ENCODE measurements around the gene LBX2. TPM values are rescaled to one million over a fixed set of nuclear protein-coding genes. Genes with fewer than 3 reads are reported as not detected.
A peak's percentile ranks its signal among the peaks of the same experiment; 100 is the strongest.
"Not testable (repeated sequence)": the region's sequence is repeated elsewhere in the genome, so short reads cannot be mapped to it uniquely, and the experiment has no call there.

Gene LBX2
- total RNA-seq, 1 experiment from 2014 or later, result 10.1 TPM

GRCh38 chr2:74470742-74471141, 28.7 kb downstream of the LBX2 start:
- H3K9ac ChIP-seq (ENCODE audit: low read length); H3K4me3 ChIP-seq (replicated peaks in 1 of 2; ENCODE audit: low read depth in 1 of 2, low read length in 2 of 2); H3K27ac ChIP-seq (ENCODE audit: low read depth, low read length); H3K4me2 ChIP-seq (ENCODE audit: low read length); H2AFZ ChIP-seq (ENCODE audit: low read depth, low read length, poor library complexity, severe bottlenecking); H3K27me3 ChIP-seq (ENCODE audit: insufficient read depth, low read length); H4K20me1 ChIP-seq (ENCODE audit: insufficient read depth); BruUV-seq (replicated peaks); intact Hi-C loops (cut with micrococcal nuclease); H3K9me3 ChIP-seq (ENCODE audit: control insufficient read depth in 1 of 2, insufficient read depth in 1 of 2, low read depth in 1 of 2, low read length in 2 of 2); H3K9me2 ChIP-seq (ENCODE audit: insufficient read depth); ATAC-seq; DNase-seq (ENCODE audit: low read depth, low spot score): not testable (repeated sequence)
- POLR2A ChIA-PET, result interaction anchor here (0.8 to 2.7 kb wide), 3 partner anchors 11 to 30 kb away, joined by 4 to 25 read pairs (median 5); partner anchors contain the start of genes CCDC142, TTC31 and WBP1
- TF ChIP-seq POLR2AphosphoS5 (IDR thresholded peaks at IDR 0.05; ENCODE audit: low read depth, low read length), result peak; percentile 13; the same call in 1 of the 2 replicates
- H3K36me3 ChIP-seq (ENCODE audit: control insufficient read depth in 1 of 2, insufficient read depth in 2 of 2, low read length in 2 of 2), result peaks cover 8 to 16% of the 10 kb centered on the region in 2 experiments; a peak in 2 of 4 replicates
- RAD21 ChIA-PET (ENCODE audit: low non-redundant PET in 1 of 2, low total read pairs in 2 of 2, uncharacterized antibody in 2 of 2, unreplicated experiment in 2 of 2), result interaction anchor here in 1 of 2 experiments (0.6 kb wide), 1 partner anchor 13 kb away, joined by 3 read pairs; no protein-coding TSS in a partner anchor
- peaks cover 14% of the 10 kb centered on the region for H3K79me2 ChIP-seq (ENCODE audit: insufficient read depth, low read length)
- CTCF ChIA-PET, result interaction anchor here (0.6 kb wide), 1 partner anchor 13 kb away, joined by 3 read pairs; the partner anchor contains the start of gene WBP1
- peaks cover 12 to 23% of the 10 kb centered on the region in 2 experiments; a peak in 3 of 4 replicates for H3K4me1 ChIP-seq (ENCODE audit: control insufficient read depth in 1 of 2, insufficient read depth in 2 of 2, low read length in 2 of 2)

GRCh38 chr2:74464406-74464805, 35.0 kb downstream of the LBX2 start:
- H4K20me1 ChIP-seq (ENCODE audit: insufficient read depth), result no peaks in the 10 kb centered on the region
- H3K79me2 ChIP-seq (ENCODE audit: insufficient read depth, low read length), result peaks cover 27% of the 10 kb centered on the region
- H3K9me2 ChIP-seq (ENCODE audit: insufficient read depth), result no peaks in the 10 kb centered on the region
- H3K27ac ChIP-seq (ENCODE audit: low read depth, low read length), result peak overlapping the region; percentile 89
- DNase-seq (ENCODE audit: low read depth, low spot score) (no peak), ATAC-seq (peak; percentile 3)
- peak overlapping the region; percentile 86 to 97 for H3K4me3 ChIP-seq (replicated peaks in 1 of 2; ENCODE audit: low read depth in 1 of 2, low read length in 2 of 2)
- no TSS peak for BruUV-seq (replicated peaks)
- no peaks in the 10 kb centered on the region for H3K27me3 ChIP-seq (ENCODE audit: insufficient read depth, low read length)
- intact Hi-C loops (cut with micrococcal nuclease), result no loop called here
- TF ChIP-seq CBX3 (IDR thresholded peaks at IDR 0.05; ENCODE audit: low read depth) (no peak), JUND (IDR thresholded peaks at IDR 0.05) (no peak), POLR2AphosphoS5 (IDR thresholded peaks at IDR 0.05; ENCODE audit: low read depth, low read length) (no peak), SRF (IDR thresholded peaks at IDR 0.05; ENCODE audit: low read depth) (no peak), CEBPB (IDR thresholded peaks at IDR 0.05; ENCODE audit: low read depth) (no peak), FOSL1 (IDR thresholded peaks at IDR 0.05; ENCODE audit: low read depth) (no peak), EZH2phosphoT487 (IDR thresholded peaks at IDR 0.05; ENCODE audit: borderline replicate concordance) (no peak), TCF7L2 (IDR thresholded peaks at IDR 0.05; ENCODE audit: borderline replicate concordance, extremely low read depth, insufficient read depth, insufficient read length) (no peak), CTCF (IDR thresholded peaks at IDR 0.05 in 2 of 3, conservative IDR thresholded peaks at IDR 0.05 in 1 of 3; ENCODE audit: borderline replicate concordance in 1 of 3, insufficient read depth in 1 of 3, low read depth in 2 of 3, low read length in 2 of 3) (no peak), RAD21 (IDR thresholded peaks at IDR 0.05; ENCODE audit: low read depth) (no peak)
- peak overlapping the region; percentile 99 for H3K4me2 ChIP-seq (ENCODE audit: low read length)
- ChIA-PET CTCF (no interaction called here), RAD21 (ENCODE audit: low non-redundant PET in 1 of 2, low total read pairs in 2 of 2, uncharacterized antibody in 2 of 2, unreplicated experiment in 2 of 2) (no interaction called here), POLR2A (no interaction called here)
- peaks cover 4 to 19% of the 10 kb centered on the region in 2 experiments; a peak in 2 of 4 replicates for H3K36me3 ChIP-seq (ENCODE audit: control insufficient read depth in 1 of 2, insufficient read depth in 2 of 2, low read length in 2 of 2)
- H3K4me1 ChIP-seq (ENCODE audit: control insufficient read depth in 1 of 2, insufficient read depth in 2 of 2, low read length in 2 of 2), result peaks cover 0 to 13% of the 10 kb centered on the region in 2 experiments; a peak in 3 of 4 replicates
- no peaks in the 10 kb centered on the region for H3K9me3 ChIP-seq (ENCODE audit: control insufficient read depth in 1 of 2, insufficient read depth in 1 of 2, low read depth in 1 of 2, low read length in 2 of 2)
- H3K9ac ChIP-seq (ENCODE audit: low read length), result peak overlapping the region; percentile 94
- H2AFZ ChIP-seq (ENCODE audit: low read depth, low read length, poor library complexity, severe bottlenecking), result no peak overlapping the region
